BE2C (cell line): ENCODE results near the gene SGMS1.

Experiments
- DNase-seq: peaks from one replicate; pipeline ENCODE4 v3.0.0-alpha.2; 2020
- H3K27me3 ChIP-seq: fragments of 250-450 bp; sonication (Bioruptor Pico); 2 replicates; pipeline ENCODE4 v1.5.1; 2020; ENCODE audit warnings: mild to moderate bottlenecking
- H3K36me3 ChIP-seq: fragments of 250-450 bp; sonication (Bioruptor Pico); 2 replicates; pipeline ENCODE4 v1.5.1; 2020; ENCODE audit warnings: mild to moderate bottlenecking
- H3K4me1 ChIP-seq: fragments of 250-450 bp; sonication (Bioruptor Pico); 2 replicates; pipeline ENCODE4 v1.5.1; 2020
- H3K4me3 ChIP-seq: 2 replicates; pipeline ENCODE4 v1.5.1; 2011; ENCODE audit warnings: low read depth, low read length
- H3K9me3 ChIP-seq: fragments of 250-450 bp; sonication (Bioruptor Pico); 2 replicates; pipeline ENCODE4 v1.5.1; 2020
- TF ChIP-seq, protein P1 (sequence below): IDR thresholded peaks from 2 replicates; pipeline ENCODE4 v1.5.1; 2012; ENCODE audit warnings: mild to moderate bottlenecking, low read depth, low read length

The SGMS1 gene

GRCh38 chr10:50331486-50331885 lies 292.3 kb downstream of the SGMS1 start:
- no peaks in the 10 kb centered on the region for H3K36me3 ChIP-seq
- TF ChIP-seq, protein P1, sequence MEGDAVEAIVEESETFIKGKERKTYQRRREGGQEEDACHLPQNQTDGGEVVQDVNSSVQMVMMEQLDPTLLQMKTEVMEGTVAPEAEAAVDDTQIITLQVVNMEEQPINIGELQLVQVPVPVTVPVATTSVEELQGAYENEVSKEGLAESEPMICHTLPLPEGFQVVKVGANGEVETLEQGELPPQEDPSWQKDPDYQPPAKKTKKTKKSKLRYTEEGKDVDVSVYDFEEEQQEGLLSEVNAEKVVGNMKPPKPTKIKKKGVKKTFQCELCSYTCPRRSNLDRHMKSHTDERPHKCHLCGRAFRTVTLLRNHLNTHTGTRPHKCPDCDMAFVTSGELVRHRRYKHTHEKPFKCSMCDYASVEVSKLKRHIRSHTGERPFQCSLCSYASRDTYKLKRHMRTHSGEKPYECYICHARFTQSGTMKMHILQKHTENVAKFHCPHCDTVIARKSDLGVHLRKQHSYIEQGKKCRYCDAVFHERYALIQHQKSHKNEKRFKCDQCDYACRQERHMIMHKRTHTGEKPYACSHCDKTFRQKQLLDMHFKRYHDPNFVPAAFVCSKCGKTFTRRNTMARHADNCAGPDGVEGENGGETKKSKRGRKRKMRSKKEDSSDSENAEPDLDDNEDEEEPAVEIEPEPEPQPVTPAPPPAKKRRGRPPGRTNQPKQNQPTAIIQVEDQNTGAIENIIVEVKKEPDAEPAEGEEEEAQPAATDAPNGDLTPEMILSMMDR, result no peak
- no peaks in the 10 kb centered on the region for H3K27me3 ChIP-seq
- no peak for DNase-seq
- H3K9me3 ChIP-seq, result no peaks in the 10 kb centered on the region
- H3K4me3 ChIP-seq, result no peak overlapping the region
- H3K4me1 ChIP-seq, result no peaks in the 10 kb centered on the region

- Histone ChIP-seq H3K36me3 (no peaks in the 10 kb centered on the region), H3K9me3 (no peaks in the 10 kb centered on the region), H3K27me3 (no peaks in the 10 kb centered on the region), H3K4me1 (no peaks in the 10 kb centered on the region), H3K4me3 (no peak overlapping the region)
- TF ChIP-seq, protein P1, result no peak
- DNase-seq, result no peak
Observed at GRCh38 chr10:50326757-50327701, 296.7 kb downstream of the SGMS1 start.

GRCh38 chr10:50326172-50326555 lies 297.6 kb downstream of the SGMS1 start:
- Histone ChIP-seq H3K36me3 (no peaks in the 10 kb centered on the region), H3K4me3 (no peak overlapping the region), H3K27me3 (no peaks in the 10 kb centered on the region), H3K4me1 (no peaks in the 10 kb centered on the region), H3K9me3 (no peaks in the 10 kb centered on the region)
- no peak for DNase-seq
- TF ChIP-seq, protein P1, result no peak

- DNase-seq, result no peak
- no peaks in the 10 kb centered on the region for H3K27me3 ChIP-seq
- no peaks in the 10 kb centered on the region for H3K9me3 ChIP-seq
- H3K4me1 ChIP-seq, result no peaks in the 10 kb centered on the region
- TF ChIP-seq, protein P1, result no peak
- no peaks in the 10 kb centered on the region for H3K36me3 ChIP-seq
- no peak overlapping the region for H3K4me3 ChIP-seq
Observed at GRCh38 chr10:50325449-50326171, 298.1 kb downstream of the SGMS1 start.

GRCh38 chr10:50324680-50325393 lies 298.9 kb downstream of the SGMS1 start:
- no peaks in the 10 kb centered on the region for H3K4me1 ChIP-seq
- H3K4me3 ChIP-seq, result no peak overlapping the region
- TF ChIP-seq, protein P1, result no peak
- DNase-seq, result no peak
- no peaks in the 10 kb centered on the region for H3K9me3 ChIP-seq
- H3K36me3 ChIP-seq, result no peaks in the 10 kb centered on the region
- no peaks in the 10 kb centered on the region for H3K27me3 ChIP-seq
